Nephron progenitor cell (in vitro differentiated cells): ENCODE measurements around the gene STXBP5.

ENCODE experiments used
- DNase-seq: peaks from one replicate; pipeline ENCODE4 v3.0.0; 2021
- H3K27ac Mint-ChIP-seq: 2 replicates; pipeline ENCODE4 v1.8.0; 2021; ENCODE audit warnings: mild to moderate bottlenecking, moderate library complexity, mixed read lengths
- H3K27me3 Mint-ChIP-seq: 2 replicates; pipeline ENCODE4 v1.8.0; 2021; ENCODE audit warnings: mild to moderate bottlenecking, low read depth, mixed read lengths; ENCODE audit not compliant: poor library complexity
- H3K36me3 Mint-ChIP-seq: 2 replicates; pipeline ENCODE4 v1.8.0; 2021; ENCODE audit warnings: low read depth, mixed read lengths
- H3K4me1 Mint-ChIP-seq: 2 replicates; pipeline ENCODE4 v1.8.0; 2021; ENCODE audit warnings: mixed read lengths
- H3K4me3 Mint-ChIP-seq: 2 replicates; pipeline ENCODE4 v1.8.0; 2021; ENCODE audit warnings: mild to moderate bottlenecking, moderate library complexity, mixed read lengths
- H3K9me3 Mint-ChIP-seq: 2 replicates; pipeline ENCODE4 v1.8.0; 2021; ENCODE audit warnings: mild to moderate bottlenecking, moderate library complexity, mixed read lengths
- CTCF ChIP-seq: fragments of 200-600 bp; sonication (generic); IDR thresholded peaks from 2 replicates; pipeline ENCODE4 v1.5.0; 2021; ENCODE audit warnings: antibody characterized with exemption

STXBP5 gene

GRCh38 chr6:147227770-147228320 lies 23.6 kb downstream of the STXBP5 start:
- DNase-seq = no peak
- H3K36me3 Mint-ChIP-seq = peaks cover 10% of the 10 kb centered on the region
- no peaks in the 10 kb centered on the region for H3K27me3 Mint-ChIP-seq
- no peak overlapping the region for H3K4me3 Mint-ChIP-seq
- peaks cover 17% of the 10 kb centered on the region for H3K4me1 Mint-ChIP-seq
- no peak overlapping the region for H3K27ac Mint-ChIP-seq
- TF ChIP-seq CTCF = no peak
- H3K9me3 Mint-ChIP-seq = no peaks in the 10 kb centered on the region

GRCh38 chr6:147231589-147231988 lies 27.4 kb downstream of the STXBP5 start:
- no peak for DNase-seq
- H3K4me1 Mint-ChIP-seq = peaks cover 15% of the 10 kb centered on the region
- no peak overlapping the region for H3K27ac Mint-ChIP-seq
- peaks cover 7% of the 10 kb centered on the region for H3K36me3 Mint-ChIP-seq
- no peak overlapping the region for H3K4me3 Mint-ChIP-seq
- no peaks in the 10 kb centered on the region for H3K27me3 Mint-ChIP-seq
- TF ChIP-seq CTCF = no peak
- H3K9me3 Mint-ChIP-seq = no peaks in the 10 kb centered on the region

- Mint-ChIP-seq H3K4me3 (no peak overlapping the region), H3K36me3 (peaks cover 33% of the 10 kb centered on the region), H3K27ac (no peak overlapping the region), H3K4me1 (peaks cover 18% of the 10 kb centered on the region), H3K27me3 (no peaks in the 10 kb centered on the region), H3K9me3 (peaks cover 9% of the 10 kb centered on the region)
- DNase-seq = no peak
- TF ChIP-seq CTCF = no peak
These were observed 30.5 kb downstream of the STXBP5 start for GRCh38 chr6:147234685-147235084.

- TF ChIP-seq CTCF = no peak
- DNase-seq = no peak
- Mint-ChIP-seq H3K27me3 (no peaks in the 10 kb centered on the region), H3K36me3 (peaks cover 41% of the 10 kb centered on the region), H3K4me3 (no peak overlapping the region), H3K9me3 (peaks cover 9% of the 10 kb centered on the region), H3K4me1 (peaks cover 18% of the 10 kb centered on the region), H3K27ac (peak overlapping the region; percentile 64)
These were observed 33.9 kb downstream of the STXBP5 start for GRCh38 chr6:147238164-147238563.

GRCh38 chr6:147238906-147239305 lies 34.7 kb downstream of the STXBP5 start:
- Mint-ChIP-seq H3K4me1 (peaks cover 18% of the 10 kb centered on the region), H3K36me3 (peaks cover 41% of the 10 kb centered on the region), H3K4me3 (no peak overlapping the region), H3K27ac (no peak overlapping the region), H3K27me3 (no peaks in the 10 kb centered on the region), H3K9me3 (peaks cover 9% of the 10 kb centered on the region)
- no peak for DNase-seq
- no peak for TF ChIP-seq CTCF

GRCh38 chr6:147244832-147245231 lies 40.6 kb downstream of the STXBP5 start:
- TF ChIP-seq CTCF = no peak
- peaks cover 6% of the 10 kb centered on the region for H3K9me3 Mint-ChIP-seq
- no peaks in the 10 kb centered on the region for H3K4me1 Mint-ChIP-seq
- no peak overlapping the region for H3K4me3 Mint-ChIP-seq
- no peak overlapping the region for H3K27ac Mint-ChIP-seq
- DNase-seq = no peak
- no peaks in the 10 kb centered on the region for H3K27me3 Mint-ChIP-seq
- peaks cover 43% of the 10 kb centered on the region for H3K36me3 Mint-ChIP-seq
